SU-DHL-6 (cell line): ENCODE data around the gene CCDC88C.

Experiments
- H2AFZ ChIP-seq: fragments of 200-600 bp; sonication (generic); 2 replicates; pipeline ENCODE4 v1.6.1; 2014; ENCODE audit warnings: low read depth, mild to moderate bottlenecking, moderate library complexity, mixed read lengths, antibody characterized with exemption, low read length; ENCODE audit not compliant: severe bottlenecking
- H3F3A ChIP-seq: fragments of 200-600 bp; shearing (Covaris generic); 2 replicates; pipeline ENCODE4 v1.6.0; 2016; ENCODE audit warnings: antibody characterized with exemption, mild to moderate bottlenecking; ENCODE audit not compliant: insufficient read depth
- H3K27ac ChIP-seq: fragments of 200-600 bp; sonication (generic); 2 replicates; pipeline ENCODE4 v1.5.1; 2016; ENCODE audit warnings: low read depth, mild to moderate bottlenecking, low read length, moderate library complexity, mixed read lengths
- H3K27me3 ChIP-seq: fragments of 200-600 bp; sonication (generic), shearing (Covaris generic); 2 replicates; pipeline ENCODE4 v1.6.0; 2014; ENCODE audit warnings: mild to moderate bottlenecking, low read length
- H3K36me3 ChIP-seq: fragments of 200-600 bp; sonication (generic); 2 replicates; pipeline ENCODE4 v1.6.1; 2014; ENCODE audit warnings: mild to moderate bottlenecking, low read length, mixed read lengths
- H3K4me2 ChIP-seq: fragments of 300-600, 200-600 bp; shearing (Covaris generic), sonication (generic); 2 replicates; pipeline ENCODE4 v1.6.0; 2014; ENCODE audit warnings: low read length, low read depth, mild to moderate bottlenecking; ENCODE audit not compliant: poor library complexity, severe bottlenecking
- H3K4me3 ChIP-seq: fragments of 200-600 bp; sonication (generic); 2 replicates; pipeline ENCODE4 v1.5.1; 2014; ENCODE audit warnings: antibody characterized with exemption, low read length, mild to moderate bottlenecking, mixed read lengths; ENCODE audit not compliant: insufficient read depth, poor library complexity, severe bottlenecking
- H3K79me2 ChIP-seq: fragments of 200-600 bp; sonication (generic); 2 replicates; pipeline ENCODE4 v1.6.1; 2014; ENCODE audit warnings: mild to moderate bottlenecking, low read length, moderate library complexity; ENCODE audit not compliant: insufficient read depth
- H3K9ac ChIP-seq: fragments of 200-600 bp; sonication (generic); 2 replicates; pipeline ENCODE4 v1.7.0; 2014; ENCODE audit warnings: mild to moderate bottlenecking, low read length
- H3K9me2 ChIP-seq: fragments of 200-600 bp; sonication (generic); replicated peaks from 2 replicates; pipeline ENCODE4 v1.6.1; 2014; ENCODE audit warnings: low read length; ENCODE audit not compliant: insufficient read depth
- H3K9me3 ChIP-seq: fragments of 200-600 bp; sonication (generic); 2 replicates; pipeline ENCODE4 v1.6.1; 2014; ENCODE audit warnings: low read length, mixed read lengths; ENCODE audit not compliant: insufficient read depth
- H4K20me1 ChIP-seq: fragments of 200-600 bp; sonication (generic); 2 replicates; pipeline ENCODE4 v1.6.1; 2014; ENCODE audit warnings: low read depth, mild to moderate bottlenecking, antibody characterized with exemption, low read length, moderate library complexity, mixed read lengths
- EZH2phosphoT487 ChIP-seq: fragments of 200-600 bp; sonication (generic), shearing (Covaris generic); conservative IDR thresholded peaks from 2 replicates; pipeline ENCODE4 v1.6.1; 2018; ENCODE audit warnings: mild to moderate bottlenecking, antibody characterized with exemption, low read length, moderate library complexity, mixed read lengths
- TF ChIP-seq, protein P1 (sequence below): fragments of 200-600 bp; sonication (generic); IDR thresholded peaks from one replicate; pipeline ENCODE4 v1.5.1; 2017; ENCODE audit warnings: antibody characterized with exemption, mild to moderate bottlenecking, low read length, moderate library complexity; ENCODE audit not compliant: insufficient read depth, poor library complexity, severe bottlenecking

The CCDC88C gene

GRCh38 chr14:91238661-91239060 is 179.0 kb downstream of the CCDC88C start:
- H3K9me2 ChIP-seq: no peaks in the 10 kb centered on the region
- H2AFZ ChIP-seq: no peak overlapping the region
- H3K9me3 ChIP-seq: no peaks in the 10 kb centered on the region
- no peaks in the 10 kb centered on the region for H3K79me2 ChIP-seq
- 0 out of 2 replicates have a peak, but pooled peaks cover 4% of the 10 kb centered on the region for H3F3A ChIP-seq
- H3K36me3 ChIP-seq: no peaks in the 10 kb centered on the region
- H3K4me2 ChIP-seq: no peak overlapping the region
- H3K27me3 ChIP-seq: no peaks in the 10 kb centered on the region
- TF ChIP-seq EZH2phosphoT487: no peak
- TF ChIP-seq, protein P1, sequence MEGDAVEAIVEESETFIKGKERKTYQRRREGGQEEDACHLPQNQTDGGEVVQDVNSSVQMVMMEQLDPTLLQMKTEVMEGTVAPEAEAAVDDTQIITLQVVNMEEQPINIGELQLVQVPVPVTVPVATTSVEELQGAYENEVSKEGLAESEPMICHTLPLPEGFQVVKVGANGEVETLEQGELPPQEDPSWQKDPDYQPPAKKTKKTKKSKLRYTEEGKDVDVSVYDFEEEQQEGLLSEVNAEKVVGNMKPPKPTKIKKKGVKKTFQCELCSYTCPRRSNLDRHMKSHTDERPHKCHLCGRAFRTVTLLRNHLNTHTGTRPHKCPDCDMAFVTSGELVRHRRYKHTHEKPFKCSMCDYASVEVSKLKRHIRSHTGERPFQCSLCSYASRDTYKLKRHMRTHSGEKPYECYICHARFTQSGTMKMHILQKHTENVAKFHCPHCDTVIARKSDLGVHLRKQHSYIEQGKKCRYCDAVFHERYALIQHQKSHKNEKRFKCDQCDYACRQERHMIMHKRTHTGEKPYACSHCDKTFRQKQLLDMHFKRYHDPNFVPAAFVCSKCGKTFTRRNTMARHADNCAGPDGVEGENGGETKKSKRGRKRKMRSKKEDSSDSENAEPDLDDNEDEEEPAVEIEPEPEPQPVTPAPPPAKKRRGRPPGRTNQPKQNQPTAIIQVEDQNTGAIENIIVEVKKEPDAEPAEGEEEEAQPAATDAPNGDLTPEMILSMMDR: no peak
- H3K4me3 ChIP-seq: no peak overlapping the region
- no peaks in the 10 kb centered on the region for H4K20me1 ChIP-seq
- no peak overlapping the region for H3K9ac ChIP-seq
- H3K27ac ChIP-seq: no peak overlapping the region

DNA sequence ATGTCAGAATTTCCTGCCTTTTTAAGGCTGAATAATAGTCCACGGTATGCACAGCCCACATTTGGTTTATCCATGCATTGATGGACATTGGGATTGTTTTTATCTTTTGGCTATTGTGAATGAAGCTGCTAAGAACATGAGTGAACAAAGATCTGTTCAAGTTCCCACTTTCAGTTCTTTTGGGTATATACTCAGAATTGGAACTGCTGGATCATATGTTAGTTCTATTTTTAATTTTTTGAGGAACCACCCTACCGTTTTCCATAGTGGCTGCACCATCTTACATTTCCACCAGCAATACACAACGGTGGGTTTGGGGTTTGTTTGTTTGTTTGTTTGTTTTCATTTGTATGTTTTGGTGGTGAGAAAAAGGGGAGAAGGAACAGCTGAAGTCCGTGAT is 179.5 kb downstream of the CCDC88C start:
- no peaks in the 10 kb centered on the region for H3K36me3 ChIP-seq
- H2AFZ ChIP-seq: no peak overlapping the region
- no peaks in the 10 kb centered on the region for H3K79me2 ChIP-seq
- no peak overlapping the region for H3K27ac ChIP-seq
- H3K9ac ChIP-seq: no peak overlapping the region
- H3F3A ChIP-seq: 0 out of 2 replicates have a peak, but pooled peaks cover 4% of the 10 kb centered on the region
- no peaks in the 10 kb centered on the region for H3K9me2 ChIP-seq
- H4K20me1 ChIP-seq: no peaks in the 10 kb centered on the region
- no peak overlapping the region for H3K4me3 ChIP-seq
- no peak overlapping the region for H3K4me2 ChIP-seq
- H3K27me3 ChIP-seq: no peaks in the 10 kb centered on the region
- TF ChIP-seq, protein P1: no peak
- no peak for TF ChIP-seq EZH2phosphoT487
- no peaks in the 10 kb centered on the region for H3K9me3 ChIP-seq

- Histone ChIP-seq H4K20me1 (no peaks in the 10 kb centered on the region), H3K79me2 (no peaks in the 10 kb centered on the region), H2AFZ (no peak overlapping the region), H3K36me3 (no peaks in the 10 kb centered on the region), H3K9me3 (no peaks in the 10 kb centered on the region), H3F3A (0 out of 2 replicates have a peak, but pooled peaks cover 4% of the 10 kb centered on the region), H3K9me2 (no peaks in the 10 kb centered on the region), H3K9ac (no peak overlapping the region), H3K27me3 (no peaks in the 10 kb centered on the region), H3K4me3 (no peak overlapping the region), H3K27ac (no peak overlapping the region), H3K4me2 (no peak overlapping the region)
- TF ChIP-seq, protein P1: no peak
- no peak for TF ChIP-seq EZH2phosphoT487
These were observed 180.4 kb downstream of the CCDC88C start for GRCh38 chr14:91237219-91237618.
